ENCODE data around the gene LGALS1.
"Not testable (repeated sequence)": the region's sequence is repeated elsewhere in the genome, so short reads cannot be mapped to it uniquely, and the experiment has no call there.

LGALS1 gene

GRCh38 chr22:37647928-37648327, 27.5 kb upstream of the LGALS1 start:
- no peak overlapping the region for H3K4me3 ChIP-seq (ENCODE audit: low read depth, low read length)
- DNase-seq (ENCODE audit: low read depth), result no peak
- no peak for TF ChIP-seq CTCF (IDR thresholded peaks at IDR 0.05; ENCODE audit: control insufficient read depth, extremely low read depth, insufficient read depth)

- TF ChIP-seq CTCF (IDR thresholded peaks at IDR 0.05; ENCODE audit: control insufficient read depth, extremely low read depth, insufficient read depth), result no peak
- H3K4me3 ChIP-seq (ENCODE audit: low read depth, low read length), result no peak overlapping the region
- no peak for DNase-seq (ENCODE audit: low read depth)
Observed at GRCh38 chr22:37650463-37651136, 24.8 kb upstream of the LGALS1 start.

GRCh38 chr22:37654563-37655251, 20.7 kb upstream of the LGALS1 start:
- TF ChIP-seq CTCF (IDR thresholded peaks at IDR 0.05; ENCODE audit: control insufficient read depth, extremely low read depth, insufficient read depth), result no peak
- DNase-seq (ENCODE audit: low read depth), result no peak
- no peak overlapping the region for H3K4me3 ChIP-seq (ENCODE audit: low read depth, low read length)

- H3K4me3 ChIP-seq (ENCODE audit: low read depth, low read length), result no peak overlapping the region
- no peak for TF ChIP-seq CTCF (IDR thresholded peaks at IDR 0.05; ENCODE audit: control insufficient read depth, extremely low read depth, insufficient read depth)
Observed at GRCh38 chr22:37655252-37655563, 20.2 kb upstream of the LGALS1 start.

DNA sequence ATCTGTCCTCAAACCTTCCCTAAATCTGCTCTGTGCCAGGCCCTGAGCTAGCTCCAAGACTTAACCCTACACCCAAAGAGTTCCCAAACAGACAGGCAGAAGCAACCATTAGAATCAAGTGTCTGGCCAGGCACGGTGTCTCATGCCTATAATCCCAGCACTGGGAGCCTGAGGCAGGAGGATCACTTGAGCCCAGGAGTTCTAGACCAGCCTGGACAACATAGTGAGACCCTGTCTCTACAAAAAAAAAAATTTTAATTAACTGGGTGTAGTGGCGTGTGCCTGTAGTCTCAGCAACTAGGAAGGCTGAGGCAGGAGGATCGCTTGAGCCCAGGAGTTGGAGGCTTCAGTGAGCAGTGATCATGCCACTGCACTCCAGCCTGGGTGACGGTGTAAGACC, 18.9 kb upstream of the LGALS1 start:
- H3K4me3 ChIP-seq (ENCODE audit: low read depth, low read length); DNase-seq (ENCODE audit: low read depth): not testable (repeated sequence)

More at GRCh38 chr22:37655252-37655563, 20.2 kb upstream of the LGALS1 start:
- no peak for DNase-seq (ENCODE audit: low read depth)

DNA sequence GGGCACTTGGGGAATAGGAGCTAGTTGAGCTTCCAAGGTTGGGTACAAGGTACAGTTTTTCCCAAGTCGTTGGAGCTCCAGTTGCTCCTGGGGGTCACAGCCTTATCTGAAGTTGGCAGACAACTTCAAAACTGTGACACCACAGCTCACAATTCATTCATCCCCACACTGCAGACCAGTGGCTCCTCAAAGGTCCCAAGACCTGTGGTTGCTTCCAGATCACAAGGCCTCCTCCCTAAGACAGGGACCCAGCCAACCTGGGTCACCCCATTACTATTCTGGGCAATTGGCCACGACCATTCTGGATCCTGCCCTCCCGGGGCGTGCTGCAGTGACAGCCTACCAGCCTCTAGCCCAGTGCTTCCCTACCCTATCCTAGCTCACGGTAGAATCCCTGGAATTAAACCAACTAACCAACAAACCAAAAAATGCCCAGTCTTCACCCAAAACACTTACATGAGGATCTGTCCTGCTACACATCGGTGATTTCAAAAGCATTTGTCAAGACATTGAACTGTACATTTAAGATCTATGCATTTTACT, 17.8 kb upstream of the LGALS1 start:
- no peak for DNase-seq (ENCODE audit: low read depth)
- TF ChIP-seq CTCF (IDR thresholded peaks at IDR 0.05; ENCODE audit: control insufficient read depth, extremely low read depth, insufficient read depth), result no peak
- H3K4me3 ChIP-seq (ENCODE audit: low read depth, low read length), result peak overlapping the region; percentile 62

GRCh38 chr22:37658133-37659065, 17.0 kb upstream of the LGALS1 start, which contains the start of gene PDXP:
TSS of gene PDXP (plus strand) at chr22:37658723. CDS start at chr22:37658783, 60 bp downstream.
- no peak for TF ChIP-seq CTCF (IDR thresholded peaks at IDR 0.05; ENCODE audit: control insufficient read depth, extremely low read depth, insufficient read depth)

More at GRCh38 chr22:37658133-37659065, 17.0 kb upstream of the LGALS1 start, which contains the start of gene PDXP:
- H3K4me3 ChIP-seq (ENCODE audit: low read depth, low read length), result peak within 1 kb of the TSS; percentile 79
- peak; percentile 100 for DNase-seq (ENCODE audit: low read depth)
